ENCODE results near the gene PNPO.
A peak's percentile ranks its signal among the peaks of the same experiment; 100 is the strongest.
"Not testable (repeated sequence)": the region's sequence is repeated elsewhere in the genome, so short reads cannot be mapped to it uniquely, and the experiment has no call there.

The PNPO gene

DNA sequence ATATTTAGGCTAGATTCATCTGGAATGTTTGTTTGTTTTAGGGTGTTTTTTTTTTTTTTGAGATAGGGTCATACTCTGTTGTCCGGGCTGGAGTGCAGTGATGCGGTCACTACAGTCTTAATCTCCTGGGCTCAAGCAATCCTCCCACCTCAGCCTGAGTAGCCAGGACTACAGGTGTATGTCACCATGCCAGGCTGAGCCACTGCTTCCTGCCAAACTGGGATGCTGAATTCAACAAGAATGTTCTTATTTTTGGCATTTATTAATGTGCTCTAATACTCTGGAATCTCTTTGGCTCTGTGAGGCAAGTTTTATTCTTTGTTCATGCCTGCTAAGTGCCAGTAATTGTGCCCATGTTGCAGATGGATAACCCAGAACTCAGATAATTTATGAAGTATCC, 23.8 kb upstream of the PNPO start:
- DNase-seq (ENCODE audit: extremely low read depth in 1 of 2, low read depth in 1 of 2), result no peak

DNA sequence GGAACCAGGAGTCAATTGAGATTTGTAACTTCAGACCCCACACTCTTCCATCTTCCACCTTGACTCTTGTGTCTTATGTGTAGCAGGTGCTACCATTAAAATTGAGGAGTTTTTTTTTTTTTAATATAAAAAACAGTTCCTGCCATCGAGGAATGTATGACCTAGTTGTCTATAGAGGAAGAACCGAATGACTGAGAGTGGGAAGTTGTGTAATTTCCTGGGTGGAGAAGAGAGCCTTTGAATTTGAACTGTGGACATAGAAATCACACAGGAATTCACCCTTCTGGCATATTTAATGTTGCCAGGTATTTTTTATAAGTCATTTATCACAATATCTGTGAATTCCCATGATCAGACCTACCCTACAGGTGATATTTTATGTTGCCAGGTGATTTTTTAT, 23.4 kb upstream of the PNPO start:
- DNase-seq (ENCODE audit: extremely low read depth in 1 of 2, low read depth in 1 of 2), result no peak

DNA sequence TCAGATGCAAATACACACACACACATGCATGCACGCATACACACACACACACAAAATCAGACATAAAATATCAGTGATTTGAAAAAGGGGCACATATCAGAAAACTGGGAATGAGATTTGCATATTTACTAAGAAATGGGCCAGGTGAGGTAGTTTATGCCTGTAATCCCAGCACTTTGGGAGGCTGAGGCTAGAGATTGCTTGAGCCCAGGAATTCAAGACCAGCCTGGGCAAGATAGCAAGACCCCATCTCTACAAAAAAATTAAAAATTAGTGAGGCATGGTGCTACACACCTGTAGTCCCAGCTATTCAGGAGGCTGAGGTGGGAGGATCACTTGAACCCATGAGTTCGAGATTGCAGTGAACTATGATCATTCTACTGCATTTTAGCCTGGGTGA, 22.4 kb upstream of the PNPO start:
- DNase-seq (ENCODE audit: extremely low read depth in 1 of 2, low read depth in 1 of 2), result no peak

DNA sequence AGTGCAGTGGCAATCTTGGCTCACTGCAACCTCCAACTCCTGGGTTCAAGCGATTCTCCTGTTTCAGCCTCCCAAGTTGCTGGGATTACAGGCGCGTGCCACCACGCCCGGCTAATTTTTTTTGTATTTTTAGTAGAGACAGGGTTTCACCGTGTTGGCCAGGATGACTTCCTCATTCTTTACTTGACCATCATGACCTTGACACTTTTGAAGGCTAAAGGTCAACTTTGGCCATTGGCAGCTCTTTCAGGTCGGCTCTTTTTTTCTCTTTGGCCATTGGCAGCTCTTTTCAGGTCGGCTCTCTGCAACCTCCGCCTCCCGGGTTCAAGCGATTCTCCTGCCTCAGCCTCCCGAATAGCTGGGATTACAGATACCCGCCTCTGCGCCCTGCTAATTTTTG, 21.5 kb upstream of the PNPO start:
- not testable (repeated sequence) for DNase-seq (ENCODE audit: extremely low read depth in 1 of 2, low read depth in 1 of 2)

DNA sequence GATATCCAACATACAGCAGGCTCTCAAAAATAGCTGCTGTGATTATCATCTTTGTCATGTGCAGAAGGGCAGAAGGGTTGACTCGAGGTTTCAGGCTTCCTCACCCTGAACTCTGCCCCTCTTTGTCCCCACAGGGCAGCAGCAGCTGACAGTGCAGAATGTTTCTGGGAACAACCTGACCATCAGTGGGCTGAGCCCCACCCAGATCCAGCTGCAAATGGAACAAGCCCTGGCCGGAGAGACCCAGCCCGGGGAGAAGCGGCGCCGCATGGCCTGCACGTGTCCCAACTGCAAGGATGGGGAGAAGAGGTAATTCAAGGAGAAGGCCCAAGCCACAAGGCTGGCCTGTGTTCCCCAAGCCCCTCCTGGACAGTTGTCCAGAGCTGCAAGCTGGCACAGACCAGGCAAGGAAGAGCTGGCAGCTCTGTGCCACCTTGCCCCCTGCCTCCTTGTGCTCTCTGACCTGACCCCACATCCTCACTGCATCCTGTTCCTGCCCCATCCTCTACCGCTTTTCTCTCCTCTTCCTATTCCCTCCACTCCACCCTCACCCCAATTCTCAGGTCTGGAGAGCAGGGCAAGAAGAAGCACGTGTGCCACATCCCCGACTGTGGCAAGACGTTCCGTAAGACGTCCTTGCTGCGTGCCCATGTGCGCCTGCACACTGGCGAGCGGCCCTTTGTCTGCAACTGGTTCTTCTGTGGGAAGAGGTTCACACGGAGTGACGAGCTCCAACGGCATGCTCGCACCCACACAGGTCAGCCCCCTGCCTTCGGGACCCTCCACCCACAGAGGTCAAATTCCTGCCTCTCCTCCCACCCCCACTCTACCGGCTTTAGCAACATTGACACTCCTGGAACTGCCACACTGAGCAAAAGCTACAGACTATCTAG, 16.3 kb upstream of the PNPO start:
- DNase-seq (ENCODE audit: extremely low read depth in 1 of 2, low read depth in 1 of 2), result no peak

DNA sequence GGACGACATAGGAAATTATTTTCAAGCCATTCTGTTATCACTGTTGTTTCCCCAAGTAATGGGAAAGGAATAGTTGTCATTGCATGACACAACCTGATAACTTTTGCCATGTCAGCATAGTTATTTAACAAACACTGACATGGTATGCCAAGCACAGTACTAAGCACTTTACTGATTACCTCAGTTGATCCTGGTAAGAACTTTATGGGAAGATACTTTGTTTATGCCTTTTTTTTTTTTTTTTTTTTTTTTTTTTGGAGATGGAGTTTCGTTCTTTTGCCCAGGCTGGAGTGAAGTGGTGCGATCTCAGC, 15.7 kb upstream of the PNPO start:
- no peak for DNase-seq (ENCODE audit: extremely low read depth in 1 of 2, low read depth in 1 of 2)

DNA sequence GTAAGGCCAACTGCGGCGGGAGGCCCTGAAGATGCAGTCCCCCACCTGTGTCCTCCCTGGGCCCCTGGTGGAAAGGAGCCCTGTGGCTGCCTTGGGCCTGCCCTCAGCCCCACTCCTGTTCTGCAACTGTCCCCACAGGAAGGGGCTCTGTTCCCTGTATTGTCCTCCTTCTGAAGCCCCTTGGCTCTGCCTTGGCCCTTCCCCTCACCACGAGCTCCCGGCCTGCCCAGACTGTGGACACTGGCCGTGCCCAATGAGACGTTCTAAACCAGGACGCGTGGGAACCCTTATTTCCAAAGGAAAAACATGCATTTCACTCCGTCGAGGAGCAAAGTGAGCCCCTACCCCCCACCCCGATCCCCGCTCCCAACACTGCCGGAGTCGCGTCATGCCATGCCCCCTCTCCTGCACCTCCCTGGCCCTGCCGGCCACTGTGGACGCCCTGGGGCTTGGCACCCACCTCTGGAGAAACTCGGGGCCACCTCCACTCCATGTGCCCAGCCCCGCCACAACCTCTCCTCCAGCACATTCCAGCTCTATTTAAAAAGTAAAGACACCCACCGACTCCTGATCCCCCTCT, 13.5 kb upstream of the PNPO start:
- no peak for DNase-seq (ENCODE audit: extremely low read depth in 1 of 2, low read depth in 1 of 2)

DNA sequence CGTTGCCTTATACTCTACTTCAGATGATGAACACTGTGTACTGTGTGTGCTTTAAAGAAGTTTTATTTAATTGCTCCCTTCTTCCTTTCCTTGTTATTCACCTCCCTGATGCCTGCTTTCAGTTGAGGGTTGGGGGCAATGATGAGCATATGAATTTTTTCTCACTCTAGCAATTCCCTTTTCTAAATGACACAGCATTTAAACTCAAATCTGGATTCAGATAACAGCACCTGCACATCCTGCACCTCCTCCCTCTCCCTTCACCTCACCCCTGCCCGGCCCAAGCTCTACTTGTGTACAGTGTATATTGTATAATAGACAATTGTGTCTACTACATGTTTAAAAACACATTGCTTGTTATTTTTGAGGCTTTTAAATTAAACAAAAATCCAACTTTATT, 13.0 kb upstream of the PNPO start:
- DNase-seq (ENCODE audit: extremely low read depth in 1 of 2, low read depth in 1 of 2), result no peak

DNA sequence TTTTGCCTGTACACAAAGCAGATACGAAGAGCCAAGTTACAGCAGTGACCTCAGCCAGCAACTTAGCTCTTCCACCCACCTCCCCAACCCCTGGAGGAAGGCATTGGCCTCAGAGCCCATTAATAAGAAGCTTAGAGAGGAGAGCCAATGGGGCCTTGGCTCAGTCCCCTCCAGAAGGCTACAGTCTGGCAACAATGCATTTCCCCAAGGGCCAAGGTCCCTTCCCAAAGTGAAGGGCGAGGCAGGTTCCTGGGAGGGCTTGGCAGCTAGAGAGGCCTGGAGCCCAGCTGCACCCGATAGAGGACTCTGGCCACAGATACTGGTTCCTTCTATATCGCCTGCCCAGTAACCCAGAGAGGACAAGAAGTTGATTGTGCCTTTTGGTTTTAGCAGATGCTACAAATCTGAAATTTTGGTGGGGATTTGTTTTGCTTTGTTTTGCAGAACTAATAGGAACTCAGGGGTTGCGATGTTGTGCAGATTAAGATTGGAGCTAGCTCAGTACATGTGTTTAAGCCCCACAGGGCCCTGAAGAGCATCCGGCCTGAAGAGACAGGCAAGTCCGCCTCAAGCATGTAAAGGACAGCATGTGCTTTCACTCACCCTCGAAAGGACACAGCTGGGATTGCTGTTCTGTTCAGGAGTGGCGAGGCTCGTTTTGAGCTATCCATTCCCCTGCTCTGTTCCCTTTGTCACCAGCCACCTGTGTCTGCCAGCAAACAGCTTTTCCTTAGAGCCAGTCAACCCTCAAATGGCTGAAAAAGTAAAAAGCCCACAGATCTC, 12.0 kb upstream of the PNPO start:
- no peak for DNase-seq (ENCODE audit: extremely low read depth in 1 of 2, low read depth in 1 of 2)

DNA sequence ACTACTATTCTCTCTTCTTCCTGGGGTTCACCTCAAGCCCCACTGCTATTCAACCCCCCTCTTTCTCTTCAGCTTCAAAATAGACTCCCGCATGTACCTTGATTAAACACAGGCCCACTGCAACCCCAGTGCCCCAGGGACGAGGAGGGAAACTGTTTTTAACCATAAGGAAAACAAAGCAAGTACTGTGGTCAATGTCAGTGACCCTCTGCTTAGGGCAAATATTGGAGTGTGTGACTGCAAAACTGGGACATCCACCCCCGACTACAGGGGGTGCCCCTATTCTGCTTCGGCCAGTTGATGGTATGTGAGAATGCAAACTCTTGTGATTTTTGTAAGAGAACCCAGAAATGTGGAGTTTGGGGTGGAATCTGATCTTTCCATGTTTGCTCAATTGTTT, 9.5 kb upstream of the PNPO start:
- no peak for DNase-seq (ENCODE audit: extremely low read depth in 1 of 2, low read depth in 1 of 2)

DNA sequence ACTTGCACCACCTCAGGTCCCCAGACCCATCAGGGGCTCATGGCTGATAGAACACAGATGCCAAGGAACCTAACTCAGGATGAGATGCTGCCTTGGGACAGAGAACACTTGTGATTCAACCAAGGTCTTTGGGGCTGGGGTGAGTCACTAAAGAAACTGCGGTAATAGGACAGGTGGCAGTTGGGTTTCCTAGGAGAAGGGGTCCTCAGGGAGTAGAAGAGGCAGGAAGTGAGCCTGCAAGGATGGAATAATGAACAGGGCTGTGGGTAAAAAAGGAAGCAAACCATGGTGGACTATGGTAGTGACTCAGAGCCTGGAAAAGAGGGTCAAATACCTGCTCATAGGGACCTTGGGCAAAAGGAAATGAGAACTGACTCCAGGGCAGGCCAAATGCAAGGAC, 6.5 kb upstream of the PNPO start:
- no peak for DNase-seq (ENCODE audit: extremely low read depth in 1 of 2, low read depth in 1 of 2)

DNA sequence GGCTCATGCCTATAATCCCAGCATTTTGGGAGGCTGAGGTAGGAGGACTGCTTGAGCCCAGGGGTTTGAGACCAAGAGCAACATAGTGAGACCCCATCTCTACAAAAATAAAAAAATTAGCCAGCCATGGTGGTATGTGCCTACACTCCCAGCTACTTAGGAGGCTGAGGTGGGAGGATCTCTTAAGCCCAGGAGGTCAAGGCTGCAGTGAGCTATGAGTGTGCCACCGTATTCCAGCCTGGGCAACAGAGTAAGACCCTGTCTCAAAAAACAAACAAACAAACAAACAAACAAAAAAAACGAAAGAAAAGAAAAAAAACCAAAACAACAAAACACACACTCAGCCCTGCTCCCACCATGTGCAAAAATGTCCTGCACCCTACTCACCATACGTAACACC, 5.9 kb upstream of the PNPO start:
- not testable (repeated sequence) for DNase-seq (ENCODE audit: extremely low read depth in 1 of 2, low read depth in 1 of 2)

DNA sequence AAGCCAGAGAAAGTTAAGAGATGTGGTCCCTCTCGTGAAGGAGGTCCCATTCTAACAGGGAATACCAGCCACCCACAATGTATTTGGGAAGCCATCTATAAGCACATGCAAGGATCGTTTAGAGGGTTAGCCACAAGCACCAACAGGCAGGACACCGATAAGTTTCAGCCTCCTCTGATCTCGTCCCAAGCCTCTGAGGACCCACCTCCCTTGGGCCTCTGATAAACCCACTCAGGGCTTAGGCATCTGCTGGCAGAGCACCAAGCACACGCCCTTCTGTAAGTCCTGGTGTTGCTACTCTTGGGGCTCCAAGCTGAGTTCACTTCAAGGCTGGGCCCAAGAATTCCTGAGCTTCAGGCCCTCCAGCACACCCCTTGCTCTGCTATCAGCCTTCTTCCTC, 5.4 kb upstream of the PNPO start:
- DNase-seq (ENCODE audit: extremely low read depth in 1 of 2, low read depth in 1 of 2), result no peak

DNA sequence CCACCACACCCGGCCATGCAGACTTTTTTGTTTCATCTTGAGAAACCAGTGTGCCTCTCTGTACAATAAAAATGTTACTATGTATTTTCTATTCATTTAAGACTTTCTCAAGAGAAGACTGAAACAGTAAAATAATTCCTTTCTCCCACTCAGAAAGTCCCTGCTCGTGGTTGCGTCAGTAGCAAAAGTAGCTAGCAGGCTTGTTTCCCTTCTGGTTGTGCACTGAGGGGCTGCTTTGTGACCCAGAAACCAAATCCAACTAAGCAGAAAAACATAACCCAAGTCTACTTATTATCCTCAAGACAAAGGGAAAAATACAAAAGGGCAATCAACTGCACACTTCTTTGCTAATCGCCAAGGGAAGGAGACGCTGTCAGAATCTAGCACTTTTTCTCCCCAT, 3.4 kb upstream of the PNPO start:
- peak in 1 of 2 donors; percentile 8 for DNase-seq (ENCODE audit: extremely low read depth in 1 of 2, low read depth in 1 of 2)

DNA sequence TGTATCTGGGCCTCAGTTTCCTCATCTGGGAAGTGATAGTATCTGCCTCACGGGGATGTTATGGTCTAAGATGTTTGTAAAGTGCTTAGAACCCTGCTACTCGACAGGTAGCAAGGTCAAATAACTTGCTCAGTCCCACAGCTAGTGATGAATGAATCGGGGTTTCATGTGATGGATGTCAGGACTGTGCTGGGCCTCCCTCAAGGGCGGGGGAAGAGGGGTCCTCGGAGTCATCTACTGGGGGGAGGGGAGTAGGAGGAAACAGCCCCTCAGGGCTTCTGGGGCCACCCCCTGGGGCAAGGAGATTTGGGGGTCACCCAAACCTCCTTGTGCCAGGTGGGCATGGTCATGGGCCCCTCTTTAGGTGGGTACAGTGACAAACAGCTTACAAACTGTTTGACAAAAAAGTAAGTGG, 732 bp downstream of the PNPO start:
- no peak for DNase-seq (ENCODE audit: extremely low read depth in 1 of 2, low read depth in 1 of 2)

DNA sequence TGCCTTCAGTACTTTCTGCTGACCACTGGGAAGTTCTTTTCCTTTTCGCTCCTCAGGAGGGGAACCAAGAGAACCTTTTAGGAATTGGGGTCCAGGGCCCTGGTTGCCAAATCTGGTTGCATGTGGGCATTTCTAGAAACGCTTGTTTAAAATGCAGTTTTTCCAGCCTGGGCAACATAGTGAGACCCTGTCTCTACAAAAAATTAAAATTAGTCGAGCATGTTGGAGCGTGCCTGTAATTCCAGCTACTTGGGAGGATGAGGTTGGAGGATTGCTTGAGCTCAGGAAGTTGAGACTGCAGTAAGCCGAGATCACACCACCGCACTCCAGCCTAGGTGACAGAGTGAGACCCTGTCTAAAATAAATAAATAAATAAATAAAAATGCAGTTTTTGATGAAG, 1.2 kb downstream of the PNPO start:
- no peak for DNase-seq (ENCODE audit: extremely low read depth in 1 of 2, low read depth in 1 of 2)

DNA sequence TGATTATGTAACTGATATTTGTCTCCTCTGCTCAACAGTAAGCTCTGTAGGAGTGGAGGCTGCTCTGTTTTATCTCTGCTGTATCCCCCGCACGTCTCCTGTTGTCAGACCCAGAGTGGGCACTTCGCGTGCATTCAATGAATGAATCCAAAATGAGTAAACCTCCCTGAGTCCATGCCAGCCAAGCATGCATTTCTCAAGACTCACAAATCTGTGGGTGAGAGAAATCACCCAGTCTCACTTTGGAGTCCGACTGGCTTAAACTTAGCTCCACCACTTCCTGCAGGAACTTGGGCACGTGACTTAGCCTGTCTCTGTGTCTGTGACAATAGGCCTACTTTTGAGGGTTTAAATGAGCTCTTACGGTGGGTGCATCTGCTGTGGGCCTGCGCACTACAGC, 3.7 kb downstream of the PNPO start:
- no peak for DNase-seq (ENCODE audit: extremely low read depth in 1 of 2, low read depth in 1 of 2)

DNA sequence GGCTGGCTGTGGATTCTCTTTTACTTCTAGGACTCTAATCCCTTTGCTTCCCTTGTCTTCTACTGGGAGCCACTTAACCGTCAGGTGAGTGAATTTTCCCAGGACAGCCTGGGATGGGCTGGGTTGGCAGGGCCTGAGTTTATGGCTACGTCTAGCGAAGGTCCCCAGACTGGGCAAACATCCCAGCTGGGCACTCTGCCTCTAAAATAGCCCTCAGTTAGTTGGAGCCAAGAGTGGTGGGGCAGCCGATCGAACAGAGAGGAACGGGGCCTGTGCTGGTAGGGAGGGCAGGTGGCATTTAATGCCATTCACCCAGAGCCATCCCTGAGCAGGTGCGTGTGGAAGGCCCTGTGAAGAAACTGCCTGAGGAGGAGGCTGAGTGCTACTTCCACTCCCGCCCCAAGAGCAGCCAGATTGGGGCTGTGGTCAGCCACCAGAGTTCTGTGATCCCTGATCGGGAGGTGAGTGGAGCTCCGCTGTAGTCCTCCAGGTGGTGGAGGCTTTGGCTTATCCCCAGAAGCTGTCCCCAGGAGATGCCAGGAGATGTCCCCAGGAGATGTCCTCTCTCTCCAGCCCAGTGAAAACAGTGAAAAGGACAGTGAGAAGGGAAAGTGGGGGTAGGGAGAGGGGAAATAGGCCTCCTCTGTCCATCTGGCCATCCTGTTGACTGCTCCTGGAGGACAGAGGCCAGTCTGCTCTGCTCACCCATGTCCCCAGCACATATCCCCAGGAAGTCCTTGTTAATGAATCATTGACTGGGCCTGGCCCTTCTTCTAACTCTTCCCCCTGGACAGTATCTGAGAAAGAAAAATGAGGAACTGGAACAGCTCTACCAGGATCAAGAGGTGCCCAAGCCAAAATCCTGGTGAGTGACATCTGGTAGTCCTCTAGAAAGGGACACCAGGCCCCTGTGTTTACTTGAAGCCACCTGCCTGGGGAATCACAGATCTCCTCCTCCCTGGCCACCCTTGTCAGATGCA, 4.4 kb downstream of the PNPO start:
- DNase-seq (ENCODE audit: extremely low read depth in 1 of 2, low read depth in 1 of 2), result no peak

DNA sequence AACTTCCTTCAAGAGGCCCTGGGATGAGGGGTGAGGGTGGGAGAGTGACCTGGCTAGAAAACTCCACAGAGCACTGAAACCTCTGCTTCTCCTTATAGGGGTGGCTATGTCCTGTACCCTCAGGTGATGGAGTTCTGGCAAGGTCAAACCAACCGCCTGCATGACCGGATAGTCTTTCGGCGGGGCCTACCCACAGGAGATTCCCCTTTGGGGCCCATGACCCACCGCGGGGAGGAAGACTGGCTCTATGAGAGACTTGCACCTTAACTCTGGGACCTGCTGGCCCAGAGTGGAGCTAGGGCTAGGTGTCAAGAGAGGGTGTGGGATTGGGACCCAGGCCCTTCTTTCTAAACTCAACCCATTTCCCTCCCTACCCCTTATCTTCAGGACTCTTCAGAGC, 5.1 kb downstream of the PNPO start:
- DNase-seq (ENCODE audit: extremely low read depth in 1 of 2, low read depth in 1 of 2), result no peak

DNA sequence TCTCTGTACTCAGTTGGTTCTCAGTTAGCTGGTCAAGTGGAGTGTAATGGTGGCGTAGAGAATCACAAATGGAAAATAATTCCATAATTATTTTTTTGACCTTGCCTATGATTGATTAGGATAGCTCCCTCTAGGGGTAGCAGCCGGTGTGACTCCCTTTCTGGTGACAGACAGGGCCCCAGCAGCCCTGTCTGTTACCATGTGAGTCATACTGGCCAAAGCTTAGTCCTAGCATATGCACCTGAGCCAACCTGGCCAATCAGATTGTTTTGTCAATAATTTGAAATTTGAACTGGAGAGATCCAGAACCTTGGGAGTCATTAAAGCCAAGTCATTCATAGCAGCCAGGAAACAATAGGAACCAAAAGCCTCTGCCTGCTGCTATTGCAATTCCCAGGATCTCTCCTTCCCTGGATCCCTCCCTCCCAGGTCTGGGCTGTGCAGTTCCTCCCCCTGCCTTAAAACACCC, 5.6 kb downstream of the PNPO start:
- DNase-seq (ENCODE audit: extremely low read depth in 1 of 2, low read depth in 1 of 2), result peak; percentile 33 to 68

DNA sequence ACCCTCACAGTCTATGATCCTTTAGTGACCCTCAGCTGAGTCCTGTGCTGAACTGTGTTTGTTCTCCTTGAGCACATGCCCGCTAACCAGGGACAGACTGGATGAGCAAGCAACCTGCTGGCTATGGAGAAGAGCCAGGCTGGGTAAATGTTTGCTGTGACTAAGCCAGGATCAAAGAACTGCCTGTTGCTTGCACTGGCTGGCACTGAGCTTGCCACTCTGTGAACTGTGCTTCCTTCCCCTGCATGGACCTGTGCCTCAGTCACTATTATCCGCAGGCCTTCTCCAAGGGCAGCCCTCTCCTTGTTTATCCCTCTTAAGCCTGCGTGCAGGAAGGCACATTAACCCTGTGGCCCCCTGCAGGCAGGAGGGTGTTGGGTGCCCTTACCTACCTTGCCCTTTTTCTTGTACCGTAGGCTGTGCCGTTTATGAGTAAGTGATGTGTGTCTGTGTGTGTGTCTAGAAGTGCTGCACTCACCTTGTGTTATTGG, 7.4 kb downstream of the PNPO start:
- no peak for DNase-seq (ENCODE audit: extremely low read depth in 1 of 2, low read depth in 1 of 2)

All from stimulated activated CD8-positive, alpha-beta memory T cell treated with anti-CD3 and anti-CD28 coated beads, Interleukin-7, amount 100 ng/mL, for 48 hours (primary cell).